Activated naive CD8-positive, alpha-beta T cell (primary cell): ENCODE results near the gene POTEF.
"Not testable (repeated sequence)": the region's sequence is repeated elsewhere in the genome, so short reads cannot be mapped to it uniquely, and the experiment has no call there.

ENCODE experiments used
- H3K27ac Mint-ChIP-seq: one replicate; pipeline ENCODE4 v1.8.0; 2021; ENCODE audit warnings: mixed read lengths
- H3K27me3 Mint-ChIP-seq: one replicate; pipeline ENCODE4 v1.8.0; 2021; ENCODE audit warnings: mixed read lengths
- H3K36me3 Mint-ChIP-seq: one replicate; pipeline ENCODE4 v1.8.0; 2021; ENCODE audit warnings: mixed read lengths
- H3K4me1 Mint-ChIP-seq: one replicate; pipeline ENCODE4 v1.8.0; 2021; ENCODE audit warnings: low read depth, mixed read lengths
- H3K4me3 Mint-ChIP-seq: one replicate; pipeline ENCODE4 v1.8.0; 2021; ENCODE audit warnings: mild to moderate bottlenecking, mixed read lengths
- H3K9me3 Mint-ChIP-seq: one replicate; pipeline ENCODE4 v1.8.0; 2021; ENCODE audit warnings: low read depth, mixed read lengths

The POTEF gene

GRCh38 chr2:130129120-130129829 is at the start of gene POTEF:
Gene POTEF, minus strand, starts transcription at chr2:130129222. Its CDS starts 8,707 bp downstream, at chr2:130120515.
- H3K36me3 Mint-ChIP-seq, H3K27ac Mint-ChIP-seq, H3K9me3 Mint-ChIP-seq, H3K4me1 Mint-ChIP-seq, H3K4me3 Mint-ChIP-seq, H3K27me3 Mint-ChIP-seq: not testable (repeated sequence)

DNA sequence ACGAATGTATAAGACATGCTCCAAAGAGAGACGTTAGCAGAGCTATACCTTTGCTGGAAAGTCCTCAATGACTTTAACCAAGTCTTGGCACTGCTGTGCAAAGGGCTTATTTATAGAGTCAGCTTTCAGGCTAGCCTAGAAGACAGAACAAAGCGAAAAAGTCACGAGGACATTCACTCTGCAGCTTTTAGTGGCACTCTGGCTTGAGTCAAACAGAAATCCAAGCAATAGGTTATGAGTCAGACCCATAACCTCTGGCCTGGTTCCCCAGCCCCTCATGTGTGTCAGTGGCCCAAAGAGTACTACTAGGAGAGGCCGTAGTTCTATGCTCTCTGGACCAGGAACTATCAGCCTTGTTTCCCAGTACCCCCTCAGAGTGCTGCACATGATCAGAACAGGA is 45.8 kb upstream of the POTEF start:
- H3K4me1 Mint-ChIP-seq, H3K36me3 Mint-ChIP-seq, H3K27me3 Mint-ChIP-seq, H3K9me3 Mint-ChIP-seq, H3K27ac Mint-ChIP-seq, H3K4me3 Mint-ChIP-seq: not testable (repeated sequence)

GRCh38 chr2:130169896-130170295 is 40.9 kb upstream of the POTEF start:
- Mint-ChIP-seq H3K36me3 (peaks cover 2% of the 10 kb centered on the region), H3K9me3 (no peaks in the 10 kb centered on the region), H3K4me3 (no peak overlapping the region), H3K27me3 (no peaks in the 10 kb centered on the region), H3K27ac (no peak overlapping the region), H3K4me1 (no peaks in the 10 kb centered on the region)

DNA sequence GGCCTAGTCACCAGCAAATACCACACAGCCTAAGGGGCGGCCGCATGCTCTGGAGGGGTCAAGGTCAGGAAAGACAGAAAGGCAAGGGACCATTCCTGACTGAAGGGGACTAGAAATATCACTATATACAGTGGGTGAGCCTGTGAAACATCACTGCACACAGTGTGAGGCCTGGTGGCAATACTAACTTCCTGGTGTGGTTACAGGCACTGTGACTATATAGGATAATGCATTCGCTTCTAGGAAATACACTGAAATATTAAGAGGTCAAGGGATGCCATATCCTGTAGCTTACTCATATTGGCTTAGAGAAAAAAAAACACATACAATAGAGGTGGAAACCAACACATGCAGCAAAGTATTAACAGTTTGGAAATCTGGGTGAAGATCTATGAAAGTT is 40.1 kb upstream of the POTEF start:
- H3K27ac Mint-ChIP-seq, H3K4me1 Mint-ChIP-seq, H3K36me3 Mint-ChIP-seq, H3K9me3 Mint-ChIP-seq, H3K27me3 Mint-ChIP-seq, H3K4me3 Mint-ChIP-seq: not testable (repeated sequence)

GRCh38 chr2:130166611-130167010 is 37.6 kb upstream of the POTEF start:
- not testable (repeated sequence) for H3K4me3 Mint-ChIP-seq, H3K36me3 Mint-ChIP-seq, H3K27ac Mint-ChIP-seq

DNA sequence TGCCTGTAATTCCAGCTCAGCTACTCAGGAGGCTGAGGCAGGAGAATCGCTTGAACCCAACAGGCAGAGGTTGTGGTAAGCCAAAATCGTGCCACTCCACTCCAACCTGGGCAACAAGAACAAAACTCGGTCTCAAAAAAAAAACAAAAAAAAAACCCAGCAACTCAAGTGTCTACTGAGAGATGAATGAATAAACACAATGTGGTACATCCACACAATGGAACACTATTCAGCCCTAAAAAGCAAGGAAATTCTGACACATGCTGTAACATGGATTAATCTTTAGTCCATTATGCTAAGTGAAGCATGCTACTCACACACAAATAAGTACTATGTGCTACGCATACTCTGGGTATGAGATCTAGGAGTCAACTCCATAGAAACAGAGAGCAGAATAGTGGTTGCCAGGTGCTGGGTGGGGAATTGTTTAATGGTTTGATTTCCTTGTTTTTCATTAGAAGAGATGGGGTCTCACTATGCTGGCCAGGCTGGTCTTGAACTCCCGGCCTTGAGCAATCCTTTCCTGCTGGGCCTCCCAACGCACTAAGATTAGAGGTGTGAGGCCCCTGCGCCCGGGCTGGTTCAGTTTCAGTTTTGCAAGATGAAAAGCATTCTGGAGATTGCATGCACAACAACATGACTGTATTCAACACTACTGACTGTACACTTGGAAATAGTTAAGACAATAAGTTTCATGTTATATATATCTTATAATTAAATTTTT is 36.4 kb upstream of the POTEF start:
- Mint-ChIP-seq H3K36me3 (peaks cover 2% of the 10 kb centered on the region), H3K9me3 (no peaks in the 10 kb centered on the region), H3K4me1 (no peaks in the 10 kb centered on the region), H3K27me3 (no peaks in the 10 kb centered on the region), H3K27ac (no peak overlapping the region), H3K4me3 (no peak overlapping the region)

More at GRCh38 chr2:130166611-130167010, 37.6 kb upstream of the POTEF start:
- not testable (repeated sequence) for H3K9me3 Mint-ChIP-seq, H3K27me3 Mint-ChIP-seq, H3K4me1 Mint-ChIP-seq

GRCh38 chr2:130162968-130163367 is 33.9 kb upstream of the POTEF start:
- Mint-ChIP-seq H3K27ac (no peak overlapping the region), H3K9me3 (no peaks in the 10 kb centered on the region), H3K36me3 (no peaks in the 10 kb centered on the region), H3K4me3 (no peak overlapping the region), H3K27me3 (no peaks in the 10 kb centered on the region), H3K4me1 (no peaks in the 10 kb centered on the region)

GRCh38 chr2:130162486-130162885 is 33.5 kb upstream of the POTEF start:
- not testable (repeated sequence) for H3K27me3 Mint-ChIP-seq, H3K9me3 Mint-ChIP-seq, H3K4me3 Mint-ChIP-seq, H3K27ac Mint-ChIP-seq, H3K36me3 Mint-ChIP-seq, H3K4me1 Mint-ChIP-seq

- not testable (repeated sequence) for H3K4me1 Mint-ChIP-seq, H3K4me3 Mint-ChIP-seq, H3K27me3 Mint-ChIP-seq, H3K27ac Mint-ChIP-seq, H3K9me3 Mint-ChIP-seq, H3K36me3 Mint-ChIP-seq
Observed at GRCh38 chr2:130160838-130161705, 32.0 kb upstream of the POTEF start.

GRCh38 chr2:130160131-130160530 is 31.1 kb upstream of the POTEF start:
- Mint-ChIP-seq H3K36me3 (no peaks in the 10 kb centered on the region), H3K27ac (no peak overlapping the region), H3K9me3 (no peaks in the 10 kb centered on the region), H3K4me3 (no peak overlapping the region), H3K27me3 (no peaks in the 10 kb centered on the region), H3K4me1 (no peaks in the 10 kb centered on the region)

DNA sequence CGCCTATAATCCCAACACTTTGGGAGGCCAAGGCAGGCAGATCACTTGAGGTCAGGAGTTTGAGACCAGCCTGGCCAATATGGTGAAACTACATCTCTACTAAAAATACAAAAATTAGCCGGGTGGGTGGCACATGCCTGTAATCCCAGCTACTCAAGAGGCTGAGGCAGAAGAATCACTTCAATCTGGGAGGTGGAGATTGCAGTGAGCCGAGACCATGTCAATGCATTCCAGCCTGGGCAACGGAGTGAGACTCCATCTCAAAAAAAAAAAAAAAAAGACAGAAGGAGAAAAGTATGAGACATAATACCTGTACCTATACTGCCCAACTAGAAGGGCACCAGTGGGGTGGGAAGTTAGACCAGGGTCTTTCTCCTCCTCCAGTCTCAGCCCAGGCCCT is 30.4 kb upstream of the POTEF start:
- not testable (repeated sequence) for H3K36me3 Mint-ChIP-seq, H3K27me3 Mint-ChIP-seq, H3K27ac Mint-ChIP-seq, H3K4me3 Mint-ChIP-seq, H3K9me3 Mint-ChIP-seq, H3K4me1 Mint-ChIP-seq

DNA sequence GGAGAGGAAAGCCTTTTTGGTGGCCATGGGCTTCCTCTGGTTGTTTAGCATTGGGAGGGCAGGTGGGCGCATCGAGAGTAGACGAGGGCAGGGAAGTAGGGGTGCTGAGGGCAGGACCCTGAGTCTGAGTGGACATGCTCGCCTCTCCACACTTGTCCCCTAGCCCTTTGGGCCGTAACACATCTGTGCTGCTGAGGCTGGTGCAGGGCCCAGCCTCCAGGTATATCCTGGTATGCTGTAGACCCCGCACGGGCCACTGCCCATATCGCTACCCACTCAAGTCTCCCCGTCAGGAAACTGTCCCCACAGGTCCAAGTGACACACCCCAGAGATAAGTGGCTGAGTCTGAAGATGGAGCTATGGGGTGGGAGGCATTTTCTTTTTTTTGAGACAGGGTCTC is 29.6 kb upstream of the POTEF start:
- Mint-ChIP-seq H3K36me3 (no peaks in the 10 kb centered on the region), H3K4me1 (no peaks in the 10 kb centered on the region), H3K27me3 (no peaks in the 10 kb centered on the region), H3K9me3 (no peaks in the 10 kb centered on the region), H3K27ac (no peak overlapping the region), H3K4me3 (no peak overlapping the region)

DNA sequence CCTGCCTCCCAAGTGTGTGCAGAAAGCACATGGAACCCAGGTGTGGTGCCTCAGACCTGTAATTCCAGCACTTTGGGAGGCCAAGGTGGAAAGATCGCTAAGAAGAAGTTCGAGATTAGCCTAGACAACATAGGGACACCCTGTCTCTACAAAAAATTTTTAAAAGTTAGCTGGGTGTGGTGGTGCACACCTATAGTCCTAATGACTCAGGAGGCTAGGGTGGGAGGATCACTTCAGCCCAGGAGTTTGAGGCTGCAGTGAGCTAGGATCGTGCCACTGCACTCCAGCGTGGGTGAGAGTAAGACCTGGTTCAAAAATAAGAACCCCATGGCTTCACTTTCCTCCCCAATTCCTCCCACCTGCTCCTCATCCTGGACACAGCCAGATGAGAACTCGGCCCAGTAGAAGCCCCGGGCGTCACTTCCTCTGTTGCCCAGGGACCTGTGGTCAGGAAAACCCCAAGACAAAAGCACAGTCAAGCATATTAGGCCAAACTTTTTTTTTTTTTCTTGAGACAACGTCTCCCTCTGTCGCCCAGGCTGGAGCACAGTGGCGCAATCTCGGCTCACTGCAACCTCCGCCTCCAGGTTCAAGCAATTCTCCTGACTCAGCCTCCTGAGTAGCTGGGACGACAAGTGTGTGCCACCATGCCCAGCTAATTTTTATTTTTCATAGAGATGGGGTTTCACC is 28.9 kb upstream of the POTEF start:
- not testable (repeated sequence) for H3K4me3 Mint-ChIP-seq, H3K27me3 Mint-ChIP-seq, H3K9me3 Mint-ChIP-seq, H3K4me1 Mint-ChIP-seq, H3K27ac Mint-ChIP-seq, H3K36me3 Mint-ChIP-seq

DNA sequence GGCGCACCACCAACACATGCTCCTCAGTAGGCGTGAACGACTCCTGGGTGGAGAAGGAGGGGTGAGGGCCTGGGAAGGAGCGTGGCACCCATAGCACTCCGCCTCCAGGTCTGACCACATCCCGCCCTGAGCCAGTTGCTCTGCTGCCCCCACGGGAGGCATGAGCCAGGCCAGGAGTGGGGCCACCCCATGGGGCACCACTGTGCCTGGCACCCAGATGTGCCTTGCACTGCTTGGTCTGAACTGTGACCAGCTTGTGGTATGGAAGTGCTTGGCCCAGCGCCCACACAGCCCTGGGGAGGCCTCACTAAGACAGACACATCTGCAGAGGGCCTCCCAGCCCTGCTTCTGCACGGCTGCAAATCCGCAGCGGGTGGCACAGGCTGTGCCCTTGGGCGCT is 28.3 kb upstream of the POTEF start:
- H3K9me3 Mint-ChIP-seq, H3K4me1 Mint-ChIP-seq, H3K36me3 Mint-ChIP-seq, H3K4me3 Mint-ChIP-seq, H3K27ac Mint-ChIP-seq, H3K27me3 Mint-ChIP-seq: not testable (repeated sequence)

- Mint-ChIP-seq H3K4me3 (no peak overlapping the region), H3K27me3 (no peaks in the 10 kb centered on the region), H3K27ac (no peak overlapping the region), H3K36me3 (no peaks in the 10 kb centered on the region), H3K4me1 (no peaks in the 10 kb centered on the region), H3K9me3 (no peaks in the 10 kb centered on the region)
Observed at GRCh38 chr2:130156624-130157004, 27.6 kb upstream of the POTEF start.
